Right renal cortex interstitium (tissue), 3 donors: Measurements from ENCODE around the gene OR1K1. TPM values are rescaled to one million over a fixed set of nuclear protein-coding genes. Genes with fewer than 3 reads are reported as not detected.
A peak's percentile ranks its signal among the peaks of the same experiment; 100 is the strongest.
"Not testable (repeated sequence)": the region's sequence is repeated elsewhere in the genome, so short reads cannot be mapped to it uniquely, and the experiment has no call there.

Source experiments
- DNase-seq, 3 donors: peaks; one replicate each; pipeline ENCODE4 v3.0.0-alpha.2; 2013; ENCODE audit warnings: low read depth in 3 of 3, low spot score in 2 of 3
- polyA plus RNA-seq, 3 donors: library from polyadenylated mRNA; unstranded; fragments of 120-200 nt; gene quantifications; one replicate each; pipeline ENCODE4 v1.2.1, GENCODE V29; 2013; ENCODE audit not compliant: insufficient read length in 3 of 3

Gene OR1K1
- polyA plus RNA-seq, 3 donors, result not detected

DNA sequence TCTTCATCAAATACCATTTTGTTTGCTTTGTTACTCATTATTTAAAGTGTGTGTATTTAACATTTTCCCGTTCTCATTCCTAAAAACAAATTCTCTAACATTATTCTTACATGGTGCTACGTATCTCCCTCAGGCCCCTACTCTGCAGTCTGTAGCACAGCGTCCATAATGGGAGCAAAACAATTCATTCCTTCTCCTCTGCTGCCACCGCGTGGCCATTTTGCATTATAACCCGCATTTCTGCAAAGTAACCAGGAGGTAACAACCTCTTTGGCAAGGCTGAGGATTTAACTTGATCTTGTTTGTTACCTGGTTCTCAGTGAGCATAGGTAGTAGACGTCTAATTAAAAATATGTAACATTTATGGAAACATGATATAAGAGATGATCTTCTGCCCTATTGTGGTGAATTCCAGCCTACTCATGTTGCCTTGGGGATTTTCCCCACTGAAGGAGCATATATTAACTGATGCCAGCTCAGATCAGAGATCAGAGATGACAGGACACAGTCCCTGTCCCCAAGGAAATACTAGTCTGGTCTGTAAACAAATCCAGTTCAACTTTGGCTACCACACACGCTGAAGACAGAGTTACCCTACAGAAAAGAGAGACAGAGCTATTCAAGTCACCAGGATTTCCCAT is 10.5 kb downstream of the OR1K1 start:
- peak; percentile 56 to 75 (median 64) for DNase-seq

DNA sequence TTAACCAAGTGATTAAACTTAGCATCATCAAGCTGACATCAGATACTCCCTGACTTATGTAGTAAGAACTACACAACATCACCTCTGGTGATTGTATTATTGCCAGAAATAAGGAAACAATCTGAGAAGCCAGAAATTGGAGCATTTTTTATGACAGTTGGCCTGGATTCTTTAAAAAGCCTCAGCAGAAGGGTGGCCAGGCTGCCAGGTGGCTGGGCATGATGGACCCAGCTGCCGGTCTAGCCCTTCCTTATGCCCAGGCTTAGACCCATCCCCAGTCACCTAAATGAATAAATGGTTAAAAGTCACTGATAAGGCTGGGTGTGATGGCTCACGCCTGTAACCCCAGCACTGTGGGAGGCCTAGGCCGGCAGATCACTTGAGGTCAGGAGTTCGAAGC is 12.8 kb downstream of the OR1K1 start:
- DNase-seq, result no peak

DNA sequence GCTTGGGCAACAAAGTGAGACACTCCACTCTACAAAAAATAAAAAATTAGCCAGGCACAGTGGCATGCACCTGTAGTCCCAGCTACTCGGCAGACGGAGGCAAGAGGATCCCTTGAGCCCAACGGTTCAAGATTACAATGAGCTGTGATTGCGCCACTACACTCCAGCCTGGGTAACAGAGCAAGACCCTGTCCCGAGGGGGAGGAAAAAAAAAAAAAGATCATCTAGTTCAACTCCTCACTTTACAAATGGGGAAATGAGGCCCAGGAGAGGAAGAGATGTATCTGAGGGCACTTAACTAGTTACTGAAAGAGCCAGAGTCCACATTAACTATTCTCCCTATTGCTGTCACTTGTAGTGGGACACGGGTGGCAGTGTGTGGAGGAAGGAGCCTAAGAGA is 14.6 kb downstream of the OR1K1 start:
- DNase-seq, result no peak

GRCh38 chr9:122815544-122815943 is 15.6 kb downstream of the OR1K1 start:
- DNase-seq, result no peak

DNA sequence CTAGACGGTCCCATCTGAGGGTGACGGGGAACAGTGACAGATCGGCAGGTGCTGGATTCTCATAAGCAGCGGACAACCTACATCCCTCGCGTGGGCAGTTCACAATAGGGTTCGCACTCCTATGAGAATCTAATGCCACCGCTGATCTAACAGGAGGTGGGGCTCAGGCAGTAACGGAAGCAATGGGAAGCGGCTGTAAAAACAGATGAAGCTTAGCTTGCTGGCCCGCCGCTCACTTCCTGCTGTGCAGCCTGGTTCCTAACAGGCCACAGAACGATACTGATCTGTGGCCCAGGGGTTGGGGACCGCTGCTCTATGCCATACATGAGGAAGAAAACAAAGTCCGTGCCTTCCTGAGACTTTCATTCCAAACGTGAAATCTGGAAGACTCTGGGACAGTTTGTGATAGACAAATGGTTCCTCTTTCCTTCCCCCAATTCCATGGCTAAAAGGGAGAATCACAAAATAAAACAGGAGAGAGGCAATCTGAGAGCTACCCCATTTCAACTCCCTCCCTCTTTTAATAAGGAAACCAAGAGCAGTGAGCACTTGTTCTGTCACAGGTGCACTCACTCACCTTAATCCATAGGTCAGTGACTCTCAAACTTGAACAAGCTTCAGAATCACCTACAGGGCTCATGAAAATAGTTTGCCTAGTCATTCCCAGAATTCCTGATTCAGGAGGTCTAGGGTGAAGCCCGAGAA is 16.4 kb downstream of the OR1K1 start:
- no peak for DNase-seq

DNA sequence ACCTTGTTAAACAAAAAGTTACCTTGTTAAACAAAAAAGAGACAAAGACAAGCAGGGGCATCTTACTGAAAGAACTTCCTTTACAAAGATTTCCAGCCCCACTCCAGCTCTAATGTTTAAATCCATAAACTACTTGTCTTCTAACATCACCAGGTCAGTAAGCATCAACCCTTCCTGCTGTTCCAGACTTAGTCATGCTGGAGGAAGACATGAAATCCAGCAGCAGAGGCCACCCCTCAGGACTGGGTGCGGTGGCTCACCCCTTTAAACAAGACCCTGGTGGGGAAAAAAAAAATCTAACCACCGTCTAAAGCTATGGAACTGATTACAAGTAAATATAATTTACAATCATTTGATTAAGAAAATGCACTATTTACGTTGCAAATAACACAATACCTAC is 19.4 kb downstream of the OR1K1 start:
- no peak for DNase-seq

DNA sequence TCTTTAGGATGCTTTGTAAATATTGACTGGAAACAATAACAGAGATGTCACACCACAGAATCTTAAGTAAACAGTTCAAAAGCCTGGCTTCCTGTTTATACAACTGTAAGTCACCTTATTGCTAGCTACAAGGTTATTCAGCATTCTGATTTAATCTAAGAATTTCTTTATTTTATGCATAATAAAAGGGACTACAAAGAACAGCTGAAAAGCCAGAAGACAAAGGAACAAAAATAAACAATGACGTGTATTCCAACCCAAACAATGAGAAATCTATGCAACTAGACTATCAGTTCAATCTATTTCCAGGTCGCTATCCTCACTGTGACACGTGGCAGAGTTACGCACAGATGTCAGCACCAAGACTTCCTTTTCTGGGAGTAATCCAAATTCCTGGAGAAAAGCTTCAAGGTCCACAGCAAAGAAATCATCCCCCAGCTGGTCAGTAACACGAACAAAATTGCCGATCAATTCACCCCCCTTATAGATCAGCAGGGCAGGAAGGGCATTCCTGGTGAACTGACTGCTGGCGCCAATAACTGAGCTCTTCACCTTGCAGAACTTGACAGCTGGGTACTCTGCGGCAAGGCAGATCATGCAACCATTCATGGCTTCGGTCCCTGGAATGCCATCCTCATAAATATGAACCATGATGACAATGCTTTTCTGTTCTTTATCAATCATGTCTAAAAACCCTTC is 20.0 kb downstream of the OR1K1 start:
- no peak for DNase-seq

DNA sequence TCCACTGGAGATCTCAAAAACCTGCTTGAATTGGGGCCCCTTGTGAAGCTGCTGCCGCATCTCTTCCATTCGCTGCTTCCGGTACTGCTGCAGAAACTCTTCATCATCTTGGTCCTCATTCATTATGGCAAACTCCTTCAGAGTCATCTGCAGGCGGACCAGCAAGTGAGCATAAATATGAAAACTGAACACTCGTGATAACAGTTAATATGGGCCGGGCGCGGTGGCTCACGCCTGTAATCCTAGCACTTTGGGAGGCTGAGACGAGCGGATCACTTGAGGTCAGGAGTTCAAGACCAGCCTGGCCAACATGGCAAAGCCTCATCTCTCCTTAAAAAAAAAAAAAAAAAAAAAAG is 20.5 kb downstream of the OR1K1 start:
- no peak for DNase-seq

DNA sequence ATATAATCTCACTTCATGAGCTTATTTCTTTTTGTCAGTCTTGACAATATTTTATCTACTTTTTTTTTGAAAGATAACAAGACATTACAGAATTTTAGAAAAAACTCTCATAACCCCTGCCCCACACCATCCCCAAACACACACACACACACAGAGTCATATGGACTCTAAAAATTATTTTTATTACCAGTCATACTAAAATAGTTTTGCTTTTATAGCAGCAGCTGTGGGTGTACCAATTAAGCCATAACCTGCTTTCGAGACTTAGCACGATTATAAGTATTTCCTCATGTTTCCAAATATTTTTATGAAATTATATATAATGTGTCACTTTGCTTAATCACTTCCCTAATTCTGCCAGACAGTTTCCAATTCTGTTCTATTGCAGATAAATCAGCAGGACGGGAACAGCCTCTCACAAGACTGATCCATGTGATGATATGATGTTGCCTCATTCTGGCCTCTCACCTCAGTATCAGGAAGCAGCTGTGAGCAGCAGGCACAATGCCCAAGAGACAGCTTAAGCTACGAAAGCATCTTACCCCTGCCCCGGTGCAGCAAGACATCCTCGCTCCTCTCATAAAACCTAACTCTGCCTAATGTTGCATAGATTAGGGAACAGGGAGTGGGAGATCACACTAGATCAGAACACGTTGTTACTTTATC is 21.5 kb downstream of the OR1K1 start:
- DNase-seq, result no peak

- no peak for DNase-seq
These were observed 22.1 kb downstream of the OR1K1 start for GRCh38 chr9:122822056-122822455.

GRCh38 chr9:122822938-122823337 is 23.0 kb downstream of the OR1K1 start:
- no peak for DNase-seq

DNA sequence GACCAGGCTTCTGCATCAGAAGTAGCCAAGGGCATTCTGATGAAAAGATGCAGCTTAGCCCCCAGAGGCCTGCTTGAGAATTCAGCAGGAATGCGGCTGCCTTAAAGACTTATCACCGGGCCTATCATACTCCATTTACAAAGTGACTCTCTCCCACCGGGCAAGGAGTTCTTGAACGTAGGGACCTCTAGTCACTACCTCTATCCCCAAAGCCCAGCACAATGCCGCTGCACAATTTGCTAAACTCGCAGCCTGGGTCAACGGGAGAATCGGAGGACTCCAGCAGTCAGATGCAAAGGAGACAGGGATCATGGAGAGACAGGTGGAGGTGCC is 27.8 kb downstream of the OR1K1 start:
- DNase-seq, result peak in 1 of 3 donors; percentile 43

DNA sequence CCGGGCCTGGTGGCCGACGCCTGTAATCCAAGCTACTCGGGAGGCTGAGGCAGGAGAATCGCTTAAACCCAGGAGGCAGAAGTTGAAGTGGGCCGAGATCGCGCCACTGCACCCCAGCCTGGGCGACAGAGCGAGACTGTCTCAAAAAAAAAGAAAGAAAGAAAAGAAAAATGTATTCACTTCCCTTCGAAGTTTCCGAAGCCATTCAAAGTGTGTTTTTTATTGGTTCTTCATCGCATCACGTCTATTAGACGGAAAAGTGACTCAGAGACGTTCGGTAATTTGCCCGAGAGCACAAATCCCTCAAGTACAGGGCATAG is 29.0 kb downstream of the OR1K1 start:
- not testable (repeated sequence) for DNase-seq

- DNase-seq, result no peak
These were observed 32.3 kb downstream of the OR1K1 start for GRCh38 chr9:122832194-122832593.

GRCh38 chr9:122835313-122835731 is 35.4 kb downstream of the OR1K1 start:
- no peak for DNase-seq

DNA sequence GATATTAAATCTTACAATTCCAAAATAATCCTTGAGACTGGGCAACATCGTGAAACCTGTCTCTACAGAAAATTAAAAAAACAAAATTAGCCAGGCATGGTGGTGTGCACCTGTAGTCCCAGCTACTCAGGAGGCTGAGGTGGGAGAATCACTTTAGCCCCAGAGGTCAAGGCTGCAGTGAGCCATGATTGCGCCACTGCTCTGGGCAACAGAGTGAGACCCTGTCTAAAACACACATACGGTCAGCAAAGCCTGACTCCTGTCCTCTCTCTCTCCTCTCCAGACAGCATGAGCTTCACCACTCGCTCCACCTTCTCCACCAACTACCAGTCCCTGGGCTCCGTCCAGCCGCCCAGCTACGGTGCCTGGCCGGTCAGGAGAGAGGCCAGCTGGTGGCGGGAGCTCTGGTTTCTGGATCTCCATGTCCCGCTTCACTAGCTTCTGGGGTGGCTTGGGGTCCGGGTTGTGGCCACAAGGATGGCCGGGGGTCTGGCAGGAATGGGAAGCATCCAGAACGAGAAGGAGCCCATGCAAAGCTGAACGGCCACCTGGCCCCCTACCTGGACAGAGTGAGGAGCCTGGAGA is 37.4 kb downstream of the OR1K1 start:
- no peak for DNase-seq

- DNase-seq, result not testable (repeated sequence)
These were observed 38.5 kb downstream of the OR1K1 start for GRCh38 chr9:122838441-122838840.

- DNase-seq, result no peak
These were observed 41.6 kb downstream of the OR1K1 start for GRCh38 chr9:122841501-122841900.

GRCh38 chr9:122844137-122844536 is 44.2 kb downstream of the OR1K1 start:
- DNase-seq, result no peak

DNA sequence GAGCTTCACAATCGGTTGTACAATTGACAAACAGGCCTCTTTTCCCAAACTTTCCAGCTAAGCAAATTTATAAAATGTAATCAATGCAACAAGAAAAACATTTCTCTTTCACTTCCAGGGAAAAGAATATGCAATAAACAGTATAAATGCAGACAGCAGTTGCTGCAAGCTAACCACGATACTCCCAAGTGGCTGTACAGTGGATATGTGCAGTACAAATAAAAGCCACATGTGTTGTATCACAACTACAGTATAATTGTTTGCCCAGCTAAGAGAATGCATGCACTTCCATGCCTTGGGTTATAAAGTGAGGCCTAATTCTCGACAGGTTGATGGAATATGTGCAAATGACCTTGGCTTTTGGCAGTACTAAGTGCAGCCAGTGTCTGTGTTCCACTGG is 45.2 kb downstream of the OR1K1 start:
- no peak for DNase-seq

DNA sequence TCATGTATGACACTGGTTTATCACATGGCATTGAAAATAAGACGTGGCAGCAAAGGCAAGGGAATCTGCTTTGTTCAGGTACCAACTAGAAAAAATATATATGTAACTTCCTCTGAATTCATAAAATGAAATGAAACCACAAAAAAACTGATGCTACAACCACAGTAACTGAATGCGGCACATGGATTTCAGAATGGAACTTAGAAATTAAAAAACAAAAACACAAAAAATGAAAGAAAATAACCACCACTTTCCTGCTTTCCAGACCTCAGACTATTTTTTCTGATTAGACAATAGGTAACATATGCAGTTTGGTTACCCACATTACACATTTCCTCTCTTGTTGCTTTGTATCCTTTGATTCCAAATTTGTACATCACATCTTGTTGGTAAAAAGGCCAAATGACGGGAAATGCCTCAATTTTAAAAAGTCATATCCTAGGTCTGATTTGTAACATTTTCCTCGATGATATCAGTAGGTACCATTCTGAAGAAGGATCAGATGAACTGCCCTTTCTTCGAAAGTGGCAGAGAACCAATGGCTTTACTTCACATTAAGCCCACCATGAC is 46.5 kb downstream of the OR1K1 start:
- DNase-seq, result no peak
